NCI-H146 treated with DMSO at 0.1 percent for 48 hours (cell line): Measurements from ENCODE around the gene GAR1.
"Not testable (repeated sequence)": the region's sequence is repeated elsewhere in the genome, so short reads cannot be mapped to it uniquely, and the experiment has no call there.

ENCODE experiments used
- DNase-seq: peaks from one replicate; lab custom pipeline; 2025; ENCODE audit not compliant: unreplicated experiment; lab: John Stamatoyannopoulos, UW

GAR1 gene

GRCh38 chr4:109815151-109816081, at the start of gene GAR1:
Gene GAR1 (plus strand): TSS chr4:109815762. CDS start chr4:109816165, 403 bp downstream.
- DNase-seq: peak; percentile 59

- not testable (repeated sequence) for DNase-seq
Measured at GRCh38 chr4:109782092-109782491, 33.5 kb upstream of the GAR1 start.

GRCh38 chr4:109786846-109787245, 28.7 kb upstream of the GAR1 start:
- no peak for DNase-seq

GRCh38 chr4:109787807-109788206, 27.8 kb upstream of the GAR1 start:
- DNase-seq: no peak

- no peak for DNase-seq
Measured at GRCh38 chr4:109795059-109795458, 20.5 kb upstream of the GAR1 start.

- no peak for DNase-seq
Measured at GRCh38 chr4:109798866-109799265, 16.7 kb upstream of the GAR1 start.

- no peak for DNase-seq
Measured at GRCh38 chr4:109801099-109801789, 14.3 kb upstream of the GAR1 start.

- DNase-seq: no peak
Measured at GRCh38 chr4:109801895-109802319, 13.7 kb upstream of the GAR1 start, which contains the start of gene CFI. Gene CFI (minus strand): TSS chr4:109801999. CDS start chr4:109801971, 28 bp downstream.

- no peak for DNase-seq
Measured at GRCh38 chr4:109803924-109804571, 11.5 kb upstream of the GAR1 start.

- no peak for DNase-seq
Measured at GRCh38 chr4:109809655-109810054, 5.9 kb upstream of the GAR1 start.

- no peak for DNase-seq
Measured at GRCh38 chr4:109810552-109811387, 4.8 kb upstream of the GAR1 start.

- DNase-seq: no peak
Measured at GRCh38 chr4:109811707-109812106, 3.9 kb upstream of the GAR1 start.

GRCh38 chr4:109816082-109816442, 500 bp downstream of the GAR1 start:
- DNase-seq: no peak

- no peak for DNase-seq
Measured at GRCh38 chr4:109816894-109817293, 1.3 kb downstream of the GAR1 start.

- DNase-seq: no peak
Measured at GRCh38 chr4:109818268-109818667, 2.7 kb downstream of the GAR1 start.

- DNase-seq: no peak
Measured at GRCh38 chr4:109820563-109820962, 5.0 kb downstream of the GAR1 start.

- DNase-seq: no peak
Measured at GRCh38 chr4:109821185-109821584, 5.6 kb downstream of the GAR1 start.

- DNase-seq: no peak
Measured at GRCh38 chr4:109826719-109827118, 11.2 kb downstream of the GAR1 start.

GRCh38 chr4:109827672-109828071, 12.1 kb downstream of the GAR1 start, which contains the start of gene RRH:
Gene RRH (plus strand): TSS chr4:109827972. CDS start chr4:109828028, 56 bp downstream.
- no peak for DNase-seq

- DNase-seq: no peak
Measured at GRCh38 chr4:109833756-109834155, 18.2 kb downstream of the GAR1 start.

- no peak for DNase-seq
Measured at GRCh38 chr4:109836985-109837384, 21.4 kb downstream of the GAR1 start.
